NCI-H446 (cell line): ENCODE measurements around the gene EML4.
"Not testable (repeated sequence)": the region's sequence is repeated elsewhere in the genome, so short reads cannot be mapped to it uniquely, and the experiment has no call there.

Experiments used
- DNase-seq, 2 experiments: peaks; one replicate each; lab custom pipeline; 2025; lab: John Stamatoyannopoulos, UW

The EML4 gene

GRCh38 chr2:42359304-42359964, 190.3 kb downstream of the EML4 start:
- DNase-seq, result no peak

GRCh38 chr2:42359965-42360483, 190.9 kb downstream of the EML4 start:
- DNase-seq, result no peak

- DNase-seq, result no peak
Measured at GRCh38 chr2:42360493-42360889, 191.3 kb downstream of the EML4 start.

GRCh38 chr2:42360890-42361727, 192.0 kb downstream of the EML4 start, which contains the start of gene COX7A2L:
COX7A2L (minus strand) TSS chr2:42361217; CDS start chr2:42361161, 56 bp downstream.
- DNase-seq, result peak; percentile 92 to 96

- no peak for DNase-seq
Measured at GRCh38 chr2:42361728-42362283, 192.7 kb downstream of the EML4 start.

GRCh38 chr2:42363413-42363812, 194.3 kb downstream of the EML4 start:
- no peak for DNase-seq

- no peak for DNase-seq
Measured at GRCh38 chr2:42364658-42365057, 195.5 kb downstream of the EML4 start.

GRCh38 chr2:42366411-42366810, 197.3 kb downstream of the EML4 start:
- DNase-seq, result no peak

GRCh38 chr2:42367835-42368234, 198.7 kb downstream of the EML4 start:
- peak in 1 of 2 experiments; percentile 25 for DNase-seq

- DNase-seq, result peak in 1 of 2 experiments; percentile 26
Measured at GRCh38 chr2:42368817-42369531, 199.8 kb downstream of the EML4 start.

GRCh38 chr2:42369532-42370229, 200.5 kb downstream of the EML4 start:
- DNase-seq, result no peak

- peak; percentile 29 to 72 for DNase-seq
Measured at GRCh38 chr2:42371611-42372473, 202.7 kb downstream of the EML4 start.

GRCh38 chr2:42372474-42373200, 203.5 kb downstream of the EML4 start:
- no peak for DNase-seq

- DNase-seq, result no peak
Measured at GRCh38 chr2:42376758-42377157, 207.6 kb downstream of the EML4 start.

GRCh38 chr2:42378415-42378814, 209.3 kb downstream of the EML4 start:
- no peak for DNase-seq

GRCh38 chr2:42380026-42380425, 210.9 kb downstream of the EML4 start:
- not testable (repeated sequence) for DNase-seq

- DNase-seq, result no peak
Measured at GRCh38 chr2:42382144-42382543, 213.0 kb downstream of the EML4 start.
